Liver (tissue), 3 donors: ENCODE measurements around the gene IP6K2.

Experiments
- CTCF ChIP-seq: fragments of 150-350 bp; IDR thresholded peaks from 2 replicates; pipeline ENCODE4 v1.5.1; 2017; ENCODE audit warnings: improper control_type of control experiment, low read depth, low read length; ENCODE audit not compliant: missing input control
- EGR1 ChIP-seq, 2 donors: IDR thresholded peaks; 2 replicates each; pipeline ENCODE4 v1.6.1; 2016 to 2018; ENCODE audit warnings: antibody characterized with exemption in 2 of 2, low read depth in 2 of 2
- JUND ChIP-seq, 2 donors: IDR thresholded peaks; 2 replicates each; pipeline ENCODE4 v1.6.1; 2016; ENCODE audit warnings: antibody characterized with exemption in 2 of 2
- RAD21 ChIP-seq, 2 donors: IDR thresholded peaks; 2 replicates each; pipeline ENCODE4 v1.6.1; 2016; ENCODE audit warnings: antibody characterized with exemption in 2 of 2, mild to moderate bottlenecking in 2 of 2
- REST ChIP-seq: IDR thresholded peaks from 2 replicates; pipeline ENCODE4 v1.6.1; 2016; ENCODE audit warnings: antibody characterized with exemption, mild to moderate bottlenecking
- RXRA ChIP-seq, 2 donors: IDR thresholded peaks; 2 replicates each; pipeline ENCODE4 v1.6.1; 2017 to 2018; ENCODE audit warnings: antibody characterized with exemption in 2 of 2, mild to moderate bottlenecking in 1 of 2
- YY1 ChIP-seq: IDR thresholded peaks from 2 replicates; pipeline ENCODE4 v1.6.1; 2016; ENCODE audit warnings: antibody characterized with exemption, mild to moderate bottlenecking
- donor health status: healthy.
- donor health status: healthy.

- TF ChIP-seq REST (no peak), CTCF (peak; percentile 40), RAD21 (IDR thresholded peaks at IDR 0.05) (peak; percentile 75), EGR1 (IDR thresholded peaks at IDR 0.05; ENCODE audit: low read depth in 2 of 2) (no peak), RXRA (IDR thresholded peaks at IDR 0.05) (no peak), YY1 (no peak), JUND (IDR thresholded peaks at IDR 0.05) (no peak)
Measured at GRCh38 chr3:48765376-48765775, 48.4 kb upstream of the IP6K2 start.
